Aorta (tissue), 5 donors: ENCODE data around the gene PLAGL1. TPM values are rescaled to one million over a fixed set of nuclear protein-coding genes. Genes with fewer than 3 reads are reported as not detected.
"Not testable (repeated sequence)": the region's sequence is repeated elsewhere in the genome, so short reads cannot be mapped to it uniquely, and the experiment has no call there.

ENCODE experiments used
- ATAC-seq: fragments of 200-7000 bp; cut with Tn5 transposase; one replicate; pipeline ENCODE4 v1.9.1; 2022; ENCODE audit warnings: moderate library complexity; ENCODE audit not compliant: low FRiP score
- DNase-seq, 2 donors: peaks; one replicate each; pipeline ENCODE4 v3.0.0-alpha.2; 2020
- H3K27ac ChIP-seq, 2 donors: one replicate each; pipeline ENCODE4 v1.5.1; 2013; ENCODE audit warnings: low read length in 2 of 2, mild to moderate bottlenecking in 2 of 2, moderate library complexity in 2 of 2, control low read depth in 1 of 2, inconsistent platforms in 1 of 2, low read depth in 1 of 2
- H3K27me3 ChIP-seq, 2 donors: one replicate each; pipeline ENCODE4 v1.6.1; 2013; ENCODE audit warnings: control low read depth in 1 of 2, low read length in 1 of 2, mild to moderate bottlenecking in 1 of 2, moderate library complexity in 1 of 2; ENCODE audit not compliant: insufficient read depth in 2 of 2, control insufficient read depth in 1 of 2
- H3K36me3 ChIP-seq, 2 donors: one replicate each; pipeline ENCODE4 v1.6.1; 2013; ENCODE audit warnings: control low read depth in 1 of 2, low read length in 1 of 2, mild to moderate bottlenecking in 1 of 2; ENCODE audit not compliant: insufficient read depth in 2 of 2, control insufficient read depth in 1 of 2
- H3K4me1 ChIP-seq, 2 donors: one replicate each; pipeline ENCODE4 v1.6.1; 2013; ENCODE audit warnings: low read length in 2 of 2, control low read depth in 1 of 2, mild to moderate bottlenecking in 1 of 2, moderate library complexity in 1 of 2; ENCODE audit not compliant: insufficient read depth in 2 of 2, control insufficient read depth in 1 of 2
- H3K4me3 ChIP-seq, 2 donors: one replicate each; pipeline ENCODE4 v1.5.1; 2013; ENCODE audit warnings: low read length in 2 of 2, control low read depth in 1 of 2, mild to moderate bottlenecking in 1 of 2
- H3K9me3 ChIP-seq: one replicate; pipeline ENCODE4 v1.6.1; 2013; ENCODE audit warnings: mild to moderate bottlenecking, low read length; ENCODE audit not compliant: control insufficient read depth
- WGBS, 2 donors: extraction: QIAGEN DNeasy Blood & Tissue Kit; methylation state at CpG; one replicate each; pipeline ENCODE4 v1.1.7; 2013; 5-methylcytosine and 5-hydroxymethylcytosine counted together
- intact Hi-C, 2 donors: fragments of 100-400 bp; cut with DNase I; formaldehyde crosslinking; loops; one replicate each; pipeline versions ENCODE4 v1.14.2 to v1.15.0; 2022
- long read RNA-seq, 2 donors: library from polyadenylated mRNA; unstranded; transcript quantifications; one replicate each; pipeline ENCODE4 v2.0.0, GENCODE V29; 2020 to 2021
- polyA plus RNA-seq, 2 donors: library from polyadenylated mRNA; stranded (reverse); fragments of 200-250 nt; gene quantifications; one replicate each; pipeline ENCODE4 v1.2.3, GENCODE V29; 2013
- total RNA-seq, 2 donors: library from RNA; stranded (reverse); fragmentation: NEBNext Ultra II Directional; extraction: Animal tissue kit (Norgen Biotek cat#: 25700); gene quantifications; one replicate each; pipeline ENCODE4 v1.2.1, GENCODE V29; 2021
- donor health status: healthy with polysubstance abuse.
- donor health status: Bipolar disorder and iron deficiency.
- donor health status: DM: no; HTN: no; CAD: no.
- donor health status: DM: no; HTN: no; CAD: no.
- donor health status: DM: yes; HTN: yes; CAD: no.

Gene PLAGL1, protein sequence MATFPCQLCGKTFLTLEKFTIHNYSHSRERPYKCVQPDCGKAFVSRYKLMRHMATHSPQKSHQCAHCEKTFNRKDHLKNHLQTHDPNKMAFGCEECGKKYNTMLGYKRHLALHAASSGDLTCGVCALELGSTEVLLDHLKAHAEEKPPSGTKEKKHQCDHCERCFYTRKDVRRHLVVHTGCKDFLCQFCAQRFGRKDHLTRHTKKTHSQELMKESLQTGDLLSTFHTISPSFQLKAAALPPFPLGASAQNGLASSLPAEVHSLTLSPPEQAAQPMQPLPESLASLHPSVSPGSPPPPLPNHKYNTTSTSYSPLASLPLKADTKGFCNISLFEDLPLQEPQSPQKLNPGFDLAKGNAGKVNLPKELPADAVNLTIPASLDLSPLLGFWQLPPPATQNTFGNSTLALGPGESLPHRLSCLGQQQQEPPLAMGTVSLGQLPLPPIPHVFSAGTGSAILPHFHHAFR
- 100 to 1,000 TPM in 1 of 2 donors, 10 to 100 TPM in 1; 65.5 to 101 TPM for total RNA-seq
- polyA plus RNA-seq, result 10 to 100 TPM; 16.5 to 53.4 TPM
- long read RNA-seq, donor 1, partial matches to known transcripts, result 3 of 41 reads
- long read RNA-seq, donor 1, other reads (novel, unspliced or antisense), result 33 of 41 reads
- long read RNA-seq, donor 2, partial matches to known transcripts, result 4 of 34 reads
- long read RNA-seq, donor 2, other reads (novel, unspliced or antisense), result 27 of 34 reads

DNA sequence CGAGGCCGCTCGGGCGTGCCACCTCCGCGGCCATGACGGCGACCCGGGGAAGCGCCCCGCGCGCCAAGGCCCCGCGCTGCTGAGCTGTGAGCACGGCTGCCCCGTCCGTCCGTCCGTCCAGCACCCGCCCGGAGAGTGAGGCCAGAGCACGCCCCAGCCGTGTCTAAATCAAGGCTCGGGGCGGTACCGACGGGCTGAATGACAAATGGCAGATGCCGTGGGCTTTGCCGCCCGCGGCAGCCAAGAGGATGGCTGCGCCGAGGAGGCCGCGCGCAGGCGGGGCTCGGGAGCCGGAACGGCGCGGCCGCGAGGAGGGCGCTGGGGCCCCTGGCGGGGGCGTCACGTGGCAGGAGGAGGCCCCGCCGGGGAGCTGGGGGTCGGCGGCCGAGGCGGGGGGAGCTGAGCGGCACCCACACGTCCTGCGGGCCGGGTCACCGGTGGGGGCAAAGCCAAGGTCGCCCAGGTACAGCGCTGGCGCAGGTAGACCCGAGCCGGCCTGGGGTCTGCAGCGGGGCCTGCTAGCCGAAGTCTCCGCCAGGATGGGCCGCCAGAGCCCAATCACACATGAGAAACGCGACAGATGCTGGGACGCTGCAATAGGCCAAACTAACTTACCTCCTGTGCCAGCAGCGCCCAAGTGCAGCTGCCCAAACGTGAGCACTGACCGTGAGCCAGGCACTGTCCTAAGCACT is at the start of gene PLAGL1:
TSS of gene PLAGL1 (minus strand) at position 140 of the 692 bp plus-strand sequence. CDS start 60,123 bp downstream, outside the sequence.
- WGBS, 2 donors, result 44 to 53% methylated on average over 54 to 75 of the region's 75 CpGs
- H3K27me3 ChIP-seq, result peaks cover 0 to 2% of the 10 kb centered on the region in 2 donors
- intact Hi-C loops, result loop anchor here (5.0 to 10.0 kb wide), 2 partner anchors 36 to 163 kb away; partner anchors contain the start of gene LTV1 (in 1 of the 2)
- H3K36me3 ChIP-seq, result no peaks in the 10 kb centered on the region
- peak within 1 kb of the TSS; percentile 48 to 73 for H3K4me3 ChIP-seq
- no peaks in the 10 kb centered on the region for H3K9me3 ChIP-seq
- DNase-seq (peak; percentile 84 to 90), ATAC-seq (peak; percentile 88)
- peak within 1 kb of the TSS in 1 of 2 donors; percentile 46 for H3K27ac ChIP-seq
- no peaks in the 10 kb centered on the region for H3K4me1 ChIP-seq

- ATAC-seq (no peak), DNase-seq (no peak)
- Histone ChIP-seq H3K4me1 (no peaks in the 10 kb centered on the region), H3K27me3 (no peaks in the 10 kb centered on the region), H3K4me3 (no peak overlapping the region), H3K36me3 (no peaks in the 10 kb centered on the region), H3K27ac (no peak overlapping the region), H3K9me3 (no peaks in the 10 kb centered on the region)
- WGBS, 2 donors, result 78 to 79% methylated on average over 6 of the region's 6 CpGs
- intact Hi-C loops, result no loop called here
Measured at GRCh38 chr6:144055121-144055931, 47.3 kb upstream of the PLAGL1 start.

- ATAC-seq (no peak), DNase-seq (no peak)
- Histone ChIP-seq H3K4me1 (no peaks in the 10 kb centered on the region), H3K9me3 (peaks cover 2% of the 10 kb centered on the region), H3K27me3 (no peaks in the 10 kb centered on the region), H3K27ac (no peak overlapping the region), H3K4me3 (no peak overlapping the region), H3K36me3 (no peaks in the 10 kb centered on the region)
- WGBS, 2 donors, result 72 to 77% methylated on average over 3 of the region's 3 CpGs
- intact Hi-C loops, result no loop called here
Measured at GRCh38 chr6:144053601-144054000, 45.5 kb upstream of the PLAGL1 start.

GRCh38 chr6:144052488-144052887 is 44.4 kb upstream of the PLAGL1 start:
- Histone ChIP-seq H3K27me3 (no peaks in the 10 kb centered on the region), H3K4me3 (no peak overlapping the region), H3K27ac (no peak overlapping the region), H3K9me3 (peaks cover 7% of the 10 kb centered on the region), H3K36me3 (no peaks in the 10 kb centered on the region), H3K4me1 (no peaks in the 10 kb centered on the region)
- DNase-seq (no peak), ATAC-seq (no peak)
- intact Hi-C loops, result no loop called here

- Histone ChIP-seq H3K9me3 (peaks cover 8% of the 10 kb centered on the region), H3K27me3 (no peaks in the 10 kb centered on the region), H3K4me1 (no peaks in the 10 kb centered on the region), H3K4me3 (no peak overlapping the region), H3K27ac (no peak overlapping the region), H3K36me3 (no peaks in the 10 kb centered on the region)
- DNase-seq (no peak), ATAC-seq (no peak)
- 54 to 76% methylated on average over 1 of the region's 1 CpG for WGBS, 2 donors
- intact Hi-C loops, result no loop called here
Measured at GRCh38 chr6:144049386-144049785, 41.3 kb upstream of the PLAGL1 start.

DNA sequence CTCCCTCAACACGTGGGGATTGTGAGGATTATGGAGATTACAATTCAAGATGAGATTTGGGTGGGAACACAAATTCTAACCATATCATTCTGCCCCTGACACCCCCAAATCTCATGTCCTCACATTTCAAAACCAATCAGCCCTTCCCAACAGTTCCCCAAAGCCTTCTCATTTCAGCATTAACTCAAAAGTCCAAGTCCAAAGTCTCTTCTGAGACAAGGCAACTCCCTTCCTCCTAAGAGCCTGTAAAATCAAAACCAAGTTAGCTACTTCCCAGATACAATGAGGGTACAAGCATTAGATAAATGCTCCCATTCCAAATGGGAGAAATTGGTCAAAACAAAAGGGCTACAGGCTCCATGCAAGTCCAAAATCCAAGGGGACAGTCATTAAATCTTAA is 39.6 kb upstream of the PLAGL1 start:
- no peaks in the 10 kb centered on the region for H3K4me1 ChIP-seq
- no peak overlapping the region for H3K4me3 ChIP-seq
- DNase-seq (no peak), ATAC-seq (no peak)
- 70 to 81% methylated on average over 1 of the region's 1 CpG for WGBS, 2 donors
- no peak overlapping the region for H3K27ac ChIP-seq
- intact Hi-C loops, result no loop called here
- H3K36me3 ChIP-seq, result no peaks in the 10 kb centered on the region
- H3K27me3 ChIP-seq, result no peaks in the 10 kb centered on the region
- H3K9me3 ChIP-seq, result peaks cover 8% of the 10 kb centered on the region

- DNase-seq, H3K4me1 ChIP-seq, H3K4me3 ChIP-seq, H3K27ac ChIP-seq, intact Hi-C loops, H3K9me3 ChIP-seq, ATAC-seq, H3K36me3 ChIP-seq, H3K27me3 ChIP-seq: not testable (repeated sequence)
- 77 to 79% methylated on average over 8 of the region's 8 CpGs for WGBS, 2 donors
Measured at GRCh38 chr6:144046672-144047071, 38.6 kb upstream of the PLAGL1 start.

DNA sequence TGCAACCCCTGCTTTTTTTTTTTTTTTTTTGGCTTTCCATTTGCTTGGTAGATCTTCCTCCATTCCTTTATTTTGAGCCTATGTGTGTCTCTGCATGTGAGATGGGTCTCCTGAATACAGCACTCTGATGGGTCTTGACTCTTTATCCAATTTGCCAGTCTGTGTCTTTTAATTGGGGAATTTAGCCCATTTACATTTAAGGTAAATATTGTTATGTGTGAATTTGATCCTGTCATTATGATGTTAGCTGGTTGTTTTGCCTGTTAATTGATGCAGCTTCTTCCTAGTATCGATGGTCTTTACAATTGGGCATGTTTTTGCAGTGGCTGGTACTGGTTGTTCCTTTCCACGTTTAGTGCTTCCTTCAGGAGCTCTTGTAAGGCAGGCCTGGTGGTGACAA is 36.9 kb upstream of the PLAGL1 start:
- DNase-seq, intact Hi-C loops, H3K4me1 ChIP-seq, H3K4me3 ChIP-seq, H3K36me3 ChIP-seq, H3K27me3 ChIP-seq, H3K9me3 ChIP-seq, H3K27ac ChIP-seq, ATAC-seq: not testable (repeated sequence)
- 80 to 85% methylated on average over 2 of the region's 2 CpGs for WGBS, 2 donors
